Stimulated activated CD4-positive, alpha-beta T cell treated with anti-CD3 and anti-CD28 coated beads, Interleukin-12 subunit alpha, Interleukin-12 subunit beta, amount 100 ng/mL, for 48 hours (primary cell): ENCODE data around the gene FEN1.
A peak's percentile ranks its signal among the peaks of the same experiment; 100 is the strongest.

Experiments
- DNase-seq, 3 donors: peaks; one replicate each; pipeline ENCODE4 v3.0.0-alpha.2; 2020; ENCODE audit warnings: low read depth in 2 of 3, low spot score in 1 of 3

FEN1 gene

GRCh38 chr11:61816736-61817455 is 24.2 kb downstream of the FEN1 start, which contains the start of gene FADS1:
Gene FADS1 (minus strand): TSS chr11:61817003. CDS start chr11:61816929, 74 bp downstream.
- DNase-seq: peak; percentile 62 to 79 (median 77)

GRCh38 chr11:61817471-61818202 is 24.9 kb downstream of the FEN1 start:
- DNase-seq: no peak

- DNase-seq: no peak
These were observed 27.5 kb downstream of the FEN1 start for GRCh38 chr11:61820174-61820573.

- DNase-seq: no peak
These were observed 34.3 kb downstream of the FEN1 start for GRCh38 chr11:61826930-61827570.

GRCh38 chr11:61827571-61828378 is 35.1 kb downstream of the FEN1 start, which contains the start of gene FADS2:
Gene FADS2 (plus strand): TSS chr11:61828300. CDS start chr11:61828391, 91 bp downstream.
- peak; percentile 60 to 68 (median 66) for DNase-seq

GRCh38 chr11:61828379-61828628 is 35.6 kb downstream of the FEN1 start:
- DNase-seq: no peak

GRCh38 chr11:61828629-61829407 is 36.1 kb downstream of the FEN1 start:
- peak in 2 of 3 donors; percentile 17 for DNase-seq

- DNase-seq: no peak
These were observed 37.1 kb downstream of the FEN1 start for GRCh38 chr11:61829806-61830205.

GRCh38 chr11:61830237-61831105 is 37.8 kb downstream of the FEN1 start:
- no peak for DNase-seq

GRCh38 chr11:61832207-61832606 is 39.5 kb downstream of the FEN1 start:
- DNase-seq: no peak

- no peak for DNase-seq
These were observed 40.0 kb downstream of the FEN1 start for GRCh38 chr11:61832754-61833153.

GRCh38 chr11:61833471-61833870 is 40.8 kb downstream of the FEN1 start:
- DNase-seq: no peak

- no peak for DNase-seq
These were observed 41.2 kb downstream of the FEN1 start for GRCh38 chr11:61833926-61834277.

- peak in 1 of 3 donors; percentile 41 for DNase-seq
These were observed 41.8 kb downstream of the FEN1 start for GRCh38 chr11:61834278-61835048.

GRCh38 chr11:61836193-61836592 is 43.5 kb downstream of the FEN1 start:
- DNase-seq: no peak

GRCh38 chr11:61837411-61838005 is 44.8 kb downstream of the FEN1 start:
- no peak for DNase-seq

- DNase-seq: no peak
These were observed 45.8 kb downstream of the FEN1 start for GRCh38 chr11:61838501-61838900.

- no peak for DNase-seq
These were observed 46.2 kb downstream of the FEN1 start for GRCh38 chr11:61838921-61839320.

- no peak for DNase-seq
These were observed 47.0 kb downstream of the FEN1 start for GRCh38 chr11:61839742-61840141.
